Measurements from ENCODE around the gene UBL3.

UBL3 gene

DNA sequence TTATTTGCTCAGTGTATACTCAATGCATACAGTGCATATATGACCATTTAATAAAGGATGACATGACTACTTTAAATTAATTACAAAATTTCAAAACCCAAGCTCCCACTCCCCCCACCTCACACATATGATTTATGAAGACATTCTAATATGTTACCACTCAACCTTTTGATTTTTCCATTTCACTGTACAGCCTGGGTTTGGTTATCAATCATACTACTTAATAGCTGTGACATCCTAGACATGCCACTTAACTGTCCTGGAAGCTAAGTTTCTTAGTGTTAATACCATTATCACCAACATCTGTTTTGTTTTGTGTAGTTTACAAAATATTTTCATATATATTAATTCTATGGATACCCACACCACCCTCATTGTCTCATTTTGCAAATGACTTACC is 42.2 kb downstream of the UBL3 start:
- no peak for DNase-seq (ENCODE audit: low read depth)

DNA sequence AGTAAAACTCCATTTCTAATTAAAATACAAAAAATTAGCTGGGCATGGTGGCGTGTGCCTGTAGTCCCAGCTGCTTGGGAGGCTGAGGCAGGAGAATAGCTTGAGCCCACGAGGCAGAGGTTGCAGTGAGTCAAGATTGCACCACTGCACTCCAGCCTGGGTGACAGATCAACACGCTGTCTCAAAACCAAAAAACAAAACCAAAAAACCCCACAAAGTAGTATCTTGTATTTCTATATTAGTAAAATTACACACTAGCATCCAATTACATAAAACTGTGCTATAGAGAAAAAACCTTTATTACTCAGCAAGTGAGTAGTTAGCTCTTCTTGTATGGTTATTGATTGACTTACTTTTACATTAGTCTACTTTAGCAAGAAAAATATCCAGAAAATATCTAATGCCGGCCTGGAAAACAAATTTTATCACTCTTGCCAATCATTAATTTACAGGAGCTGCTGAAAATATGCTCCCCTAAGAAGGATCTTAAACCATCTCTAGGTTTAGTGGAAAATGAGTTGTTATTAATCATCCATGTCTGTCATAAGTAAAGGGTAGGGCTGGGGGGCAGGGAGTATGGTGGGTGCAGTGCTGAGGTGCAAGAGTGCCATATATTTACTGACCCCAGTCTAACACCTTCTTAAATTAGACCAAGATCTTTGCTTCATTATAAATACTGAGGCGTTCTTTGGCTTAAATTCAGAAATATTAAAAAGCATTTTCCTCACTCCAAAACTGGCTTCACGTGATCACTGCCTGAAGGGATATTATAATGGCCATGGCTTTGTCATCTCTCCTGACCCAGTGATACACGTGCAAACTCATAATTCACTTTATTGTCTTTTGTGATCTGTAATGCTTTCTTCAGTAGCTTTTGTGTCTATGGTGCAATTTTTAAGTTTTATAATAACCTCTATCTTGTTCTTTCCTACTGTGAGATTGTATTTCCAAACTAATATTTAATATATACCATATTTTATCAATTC is 44.1 kb downstream of the UBL3 start:
- DNase-seq (ENCODE audit: low read depth) = no peak

DNA sequence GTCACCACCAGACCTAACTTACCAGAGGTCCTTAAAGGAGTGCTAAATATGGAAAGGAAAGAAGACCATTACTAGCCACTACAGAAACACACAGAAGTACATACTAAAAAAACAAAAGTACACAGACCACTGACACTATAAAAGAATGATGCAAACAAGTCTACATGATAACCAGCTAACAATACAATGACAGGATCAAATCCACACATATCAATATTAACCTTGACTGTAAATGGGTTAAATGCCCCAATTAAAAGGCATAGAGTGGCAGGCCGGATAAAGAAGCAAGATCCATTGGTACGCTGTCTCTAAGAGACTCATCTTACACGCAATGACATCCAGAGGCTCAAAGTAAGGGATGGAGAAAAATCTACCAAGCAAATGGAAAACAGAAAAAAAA is 47.2 kb downstream of the UBL3 start:
- no peak for DNase-seq (ENCODE audit: low read depth)

DNA sequence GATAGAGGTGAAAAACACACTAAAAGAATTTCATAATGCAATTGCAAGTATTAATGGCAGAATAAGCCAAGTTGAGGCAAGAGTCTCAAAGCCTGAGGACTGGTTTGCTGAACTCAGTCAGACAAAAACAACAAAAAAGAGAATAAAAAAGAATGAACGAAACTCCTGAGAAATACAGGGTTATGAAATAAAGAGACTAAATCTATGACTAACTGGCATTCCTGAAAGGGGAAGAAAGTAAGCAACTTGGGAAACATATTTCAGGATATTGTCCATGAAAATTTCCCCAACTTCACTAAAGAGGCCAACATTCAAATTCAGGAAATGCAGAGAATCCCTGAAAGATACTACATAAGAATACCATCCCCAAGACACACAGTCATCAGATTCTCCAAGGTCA is 47.8 kb downstream of the UBL3 start:
- DNase-seq (ENCODE audit: low read depth) = no peak

DNA sequence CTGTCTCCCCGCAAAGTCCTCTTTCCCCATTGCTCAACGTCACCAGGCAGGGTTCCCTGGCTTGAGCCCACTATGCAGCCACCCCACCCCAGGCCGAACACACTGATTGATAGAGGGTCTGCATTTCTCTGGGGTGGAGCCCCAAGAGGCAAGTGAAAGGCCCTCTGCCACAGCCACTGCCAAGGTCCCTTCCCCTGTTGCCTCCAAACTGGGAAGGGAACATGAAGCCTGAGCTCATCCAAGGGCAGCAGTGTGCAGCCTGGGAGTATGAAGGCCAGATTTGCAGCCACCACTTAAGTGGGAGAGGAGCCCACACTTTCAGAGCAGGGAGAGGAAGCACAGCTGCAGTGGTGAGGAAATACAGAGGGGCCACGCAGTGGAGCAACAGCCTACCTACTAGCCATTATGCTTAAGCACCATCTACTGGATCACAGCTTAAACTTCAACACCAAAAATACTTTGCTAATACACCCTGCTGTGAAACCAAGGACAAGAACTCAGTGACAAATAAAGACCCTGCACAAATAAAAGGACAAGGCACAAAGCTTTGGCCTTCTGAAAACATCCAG is 48.6 kb downstream of the UBL3 start:
- no peak for DNase-seq (ENCODE audit: low read depth)

DNA sequence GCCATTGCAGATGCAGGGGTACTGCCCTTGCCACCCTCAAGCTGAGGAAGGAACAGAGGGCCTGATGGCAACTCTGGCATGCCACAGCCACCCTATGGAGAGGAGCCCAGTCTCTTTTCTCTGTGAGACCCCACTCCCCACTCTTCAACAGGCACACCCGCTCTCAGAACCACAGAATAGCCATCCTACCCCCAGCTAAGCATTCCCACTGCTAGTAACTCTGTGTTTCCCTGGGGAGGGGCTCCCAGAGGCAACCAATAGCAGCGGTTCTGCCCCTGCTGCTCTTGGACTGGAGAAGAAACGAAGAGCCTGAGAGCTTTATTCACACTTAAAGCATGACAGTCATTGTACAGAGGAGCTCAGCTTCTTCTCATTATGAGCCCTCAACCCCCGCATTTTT is 49.3 kb downstream of the UBL3 start:
- no peak for DNase-seq (ENCODE audit: low read depth)

DNA sequence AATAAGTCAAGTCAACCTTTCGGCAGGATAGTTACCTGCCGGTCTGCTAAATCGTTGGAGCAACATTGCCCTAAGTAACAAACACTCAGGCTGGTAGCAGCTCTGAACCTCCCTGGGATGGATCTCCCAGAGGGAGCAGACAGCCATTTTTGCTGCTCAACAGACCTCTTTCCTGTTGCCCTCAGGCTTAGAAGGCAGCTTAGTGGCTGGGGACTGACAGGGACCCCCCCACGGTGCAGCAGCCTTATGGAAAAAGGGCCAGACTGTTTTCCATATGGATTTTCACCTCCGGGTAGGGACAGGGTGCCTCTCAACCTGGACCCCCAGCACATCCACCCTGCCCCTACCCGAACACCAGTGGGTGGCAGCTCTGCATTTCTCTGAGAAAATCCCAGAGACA is 49.7 kb downstream of the UBL3 start:
- no peak for DNase-seq (ENCODE audit: low read depth)

DNA sequence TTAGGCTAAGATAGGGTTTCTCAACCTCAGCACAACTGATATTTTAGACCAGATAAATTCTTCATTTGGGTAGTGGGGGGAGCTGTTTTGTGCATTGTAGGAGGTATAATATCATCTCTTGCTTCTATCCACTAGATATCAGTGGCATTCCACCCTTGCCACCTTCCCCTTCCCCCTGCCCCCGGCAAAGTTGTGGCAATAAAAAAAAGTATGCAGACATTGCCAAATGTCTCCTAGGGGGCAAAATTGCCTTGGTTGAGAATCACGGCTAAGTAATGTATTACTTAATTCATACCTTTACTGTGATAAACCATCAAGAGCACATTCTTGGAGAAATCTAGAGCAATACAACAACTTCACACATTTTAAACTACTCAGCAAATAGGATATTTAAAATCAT is 51.4 kb downstream of the UBL3 start:
- DNase-seq (ENCODE audit: low read depth) = no peak

DNA sequence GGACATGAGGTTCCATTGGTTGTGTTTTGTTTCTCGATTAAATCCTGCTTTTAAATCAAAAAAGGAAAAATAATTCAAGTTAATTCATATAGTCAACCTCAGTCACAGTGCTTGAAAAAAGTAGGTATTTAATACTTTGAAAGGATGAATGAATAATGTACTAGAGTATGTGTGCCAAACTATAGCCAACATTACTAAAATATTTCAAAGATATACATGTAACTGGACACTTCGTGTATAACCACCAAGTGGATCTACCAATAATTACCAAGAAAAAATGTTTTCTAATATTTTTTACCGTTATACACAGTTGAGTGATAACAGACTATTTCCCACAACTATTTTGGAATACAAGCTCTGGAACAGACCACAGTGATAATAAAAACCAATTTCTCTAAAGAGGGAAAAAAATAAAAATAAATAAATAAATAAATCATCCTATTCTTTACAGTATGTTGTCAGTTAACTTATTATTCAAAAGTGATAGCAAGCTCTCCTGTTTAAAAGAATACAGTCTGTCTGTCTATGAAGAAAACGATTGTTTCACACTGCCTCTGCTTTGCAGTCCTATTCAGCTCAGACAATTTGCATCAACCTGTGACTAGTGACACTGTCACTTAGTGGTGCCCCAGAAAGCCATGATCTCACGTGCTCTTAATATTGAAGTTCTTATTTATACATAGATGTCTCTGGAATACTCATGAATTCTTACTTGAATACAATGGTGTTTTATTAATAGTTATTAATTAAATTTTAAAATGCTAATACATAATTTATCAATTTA is 58.2 kb downstream of the UBL3 start:
- no peak for DNase-seq (ENCODE audit: low read depth)

DNA sequence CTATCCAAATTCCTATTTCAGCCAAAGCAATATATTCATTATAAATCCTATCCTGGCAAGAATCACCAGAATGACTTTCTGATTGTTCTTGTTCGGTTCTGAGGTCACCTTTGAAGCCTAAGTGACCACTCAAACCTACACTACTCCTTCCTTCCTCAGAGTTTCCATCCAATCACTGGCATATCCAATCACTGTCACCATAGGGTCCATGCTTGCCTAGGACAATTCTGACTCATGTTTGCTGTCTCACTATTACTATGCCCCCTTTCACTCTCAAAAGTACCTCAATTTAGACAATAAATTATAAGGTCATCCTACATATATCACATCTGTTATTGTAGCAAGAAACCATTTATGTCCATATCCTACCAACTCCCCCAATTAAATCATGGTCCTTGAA is 58.9 kb downstream of the UBL3 start:
- DNase-seq (ENCODE audit: low read depth) = no peak

DNA sequence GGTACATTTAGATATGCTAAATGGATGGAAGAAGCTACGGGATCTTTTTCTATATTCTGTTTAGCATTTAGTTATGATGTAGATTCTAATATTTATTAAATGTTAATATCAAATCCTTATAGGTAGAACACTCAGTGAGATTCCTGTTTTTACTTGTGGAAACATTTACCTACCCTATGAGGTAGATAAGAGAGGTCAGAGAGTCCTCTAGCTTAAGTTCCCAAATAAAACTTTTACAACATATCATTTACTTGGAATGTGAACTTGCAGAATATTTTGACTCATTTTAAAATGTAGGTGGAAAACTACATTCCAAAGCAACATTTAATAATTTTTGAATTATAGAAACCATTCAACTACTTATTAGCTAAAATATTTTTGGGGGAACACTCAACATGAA is 63.7 kb downstream of the UBL3 start:
- DNase-seq (ENCODE audit: low read depth) = no peak

DNA sequence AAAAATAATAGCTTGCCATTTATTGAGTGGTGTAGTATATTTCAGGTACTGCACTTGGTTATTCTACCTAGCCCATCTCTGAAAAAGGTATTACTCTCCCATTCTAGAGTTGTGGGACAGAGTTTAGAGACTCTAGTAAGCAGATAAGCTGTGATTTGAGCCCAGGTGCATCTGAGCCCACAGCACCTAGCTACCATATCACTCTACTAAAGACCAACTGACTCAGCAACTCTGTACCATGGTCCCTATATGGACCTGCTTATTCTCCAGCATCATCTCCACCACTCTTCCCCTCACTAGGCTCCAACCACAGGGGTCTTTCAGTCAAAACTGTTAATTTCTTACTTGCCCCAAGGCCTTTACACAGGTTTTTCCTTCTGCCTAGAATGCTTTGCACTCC is 64.4 kb downstream of the UBL3 start:
- no peak for DNase-seq (ENCODE audit: low read depth)

DNA sequence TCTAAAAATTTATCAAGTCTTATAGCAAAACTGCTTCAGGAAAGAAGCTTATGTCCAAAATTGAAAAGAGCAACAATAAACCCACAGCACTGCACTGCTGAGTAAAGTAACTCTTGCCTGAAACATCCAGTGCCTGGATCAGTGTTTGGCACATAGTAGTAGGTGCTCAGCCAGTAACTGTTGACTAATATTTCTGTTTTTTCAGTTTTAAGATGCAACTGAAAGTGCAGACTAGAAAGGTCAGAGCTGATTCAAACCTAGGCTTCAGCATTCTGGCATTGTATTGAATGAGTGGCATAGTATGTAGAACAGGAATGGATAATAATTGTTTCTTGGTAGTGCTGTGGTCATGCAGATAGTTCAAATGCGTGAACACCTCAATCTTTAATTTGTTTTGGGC is 67.6 kb downstream of the UBL3 start:
- no peak for DNase-seq (ENCODE audit: low read depth)

DNA sequence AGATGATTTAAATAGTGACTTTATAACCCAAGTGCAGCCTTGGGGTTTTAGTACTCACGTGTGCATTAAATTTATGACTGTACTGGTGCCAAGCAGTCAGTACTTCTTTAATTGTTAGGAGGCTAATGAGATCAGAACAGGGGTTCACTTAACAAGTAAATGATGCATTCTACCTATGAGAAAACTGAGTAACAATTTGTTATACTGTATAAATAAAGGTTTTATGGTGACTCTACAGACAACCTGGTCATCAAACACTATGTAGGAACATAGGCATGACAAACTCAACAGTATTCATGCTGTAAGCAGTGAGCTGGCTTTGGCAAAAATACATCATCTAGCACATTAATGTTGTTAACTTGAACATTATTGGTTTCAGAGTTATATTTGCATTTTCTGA is 75.6 kb downstream of the UBL3 start:
- no peak for DNase-seq (ENCODE audit: low read depth)

DNA sequence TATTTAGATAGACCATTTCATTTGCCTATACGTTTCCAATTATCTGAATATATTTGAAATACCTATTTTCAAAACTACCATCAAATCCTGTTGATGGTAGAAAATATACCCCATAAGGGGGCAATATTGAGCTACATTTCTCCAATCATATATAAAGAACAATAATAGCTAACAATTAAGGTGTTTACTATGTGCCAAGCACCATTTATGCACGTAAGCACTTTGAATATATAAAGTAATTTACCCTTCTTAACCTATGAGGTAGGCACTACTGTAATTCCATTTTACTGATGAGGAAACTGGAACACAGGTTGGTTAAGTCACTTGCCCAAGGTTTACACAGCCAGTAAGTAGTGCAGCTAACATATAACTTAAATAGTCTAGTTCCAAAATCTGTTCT is 79.2 kb downstream of the UBL3 start:
- no peak for DNase-seq (ENCODE audit: low read depth)

DNA sequence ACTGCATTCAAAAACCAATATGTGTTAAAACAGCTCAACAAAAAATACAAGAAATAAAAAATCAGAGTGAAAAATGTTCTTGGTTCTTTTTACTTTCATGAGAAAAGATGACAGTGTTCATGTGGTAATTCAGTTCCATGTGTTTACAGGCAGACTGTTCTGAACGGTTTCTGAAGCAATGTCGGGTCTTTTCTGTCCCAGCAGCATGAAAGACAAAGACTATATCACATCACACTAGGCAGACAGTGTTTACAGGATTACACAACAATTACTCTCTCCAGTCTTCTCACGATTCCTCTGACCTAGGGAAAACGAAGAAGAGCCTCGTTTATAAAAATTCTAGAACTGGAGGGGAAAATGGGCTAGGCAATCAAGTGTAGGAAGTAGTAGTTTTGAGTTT is 83.4 kb downstream of the UBL3 start:
- no peak for DNase-seq (ENCODE audit: low read depth)

DNA sequence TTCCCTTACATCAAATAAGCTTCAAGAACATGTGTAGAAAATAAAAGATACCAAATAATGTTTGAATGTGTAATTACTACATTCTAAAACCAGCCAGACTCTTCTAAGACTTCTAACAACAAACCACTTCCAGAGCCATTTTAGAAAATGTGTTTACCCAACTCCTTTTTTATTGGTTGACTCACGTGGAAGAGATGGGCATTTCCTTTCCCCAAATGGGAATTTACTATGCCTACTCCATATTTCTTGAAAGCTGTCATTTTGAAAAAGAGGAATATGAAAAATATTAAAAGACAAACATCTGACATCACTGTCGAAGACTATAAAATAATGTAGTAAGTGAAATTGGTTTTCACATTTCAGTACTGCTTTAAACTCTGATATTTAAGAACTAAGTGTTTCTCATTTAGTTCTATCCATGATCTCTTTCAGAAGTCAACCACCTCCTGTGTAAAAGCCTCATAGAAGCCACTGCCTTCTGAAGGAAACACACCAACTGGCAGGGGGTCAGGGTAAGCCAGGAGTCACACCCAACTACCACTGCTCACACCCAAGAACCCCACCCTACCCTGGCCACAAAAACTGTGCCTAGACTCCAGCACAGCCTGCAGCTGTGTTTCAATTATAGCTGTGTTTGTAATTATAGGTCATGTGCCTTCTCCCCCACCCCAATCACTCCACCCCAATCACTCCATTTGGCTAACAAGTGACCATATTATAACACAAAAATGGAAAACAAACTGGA is 86.8 kb downstream of the UBL3 start:
- no peak for DNase-seq (ENCODE audit: low read depth)

DNA sequence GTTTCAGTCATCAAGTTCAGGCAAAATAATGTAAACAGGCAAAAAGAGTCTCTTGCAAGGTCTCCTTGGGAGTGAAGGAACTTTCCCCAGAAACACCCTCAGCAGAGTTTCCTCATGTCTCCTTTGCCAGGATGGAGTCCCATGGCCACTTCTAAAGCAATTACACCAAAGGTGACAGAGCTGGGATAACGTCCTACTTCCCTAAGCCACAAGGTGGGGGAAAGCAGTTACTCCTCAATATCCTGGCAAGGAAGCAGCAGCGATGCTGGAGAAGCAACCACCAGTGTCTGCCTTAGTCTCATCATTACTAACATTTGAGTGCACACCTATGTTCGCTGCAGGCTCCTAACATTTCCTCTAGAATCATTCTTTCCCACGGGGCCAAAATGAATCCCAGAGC is 88.6 kb downstream of the UBL3 start:
- DNase-seq (ENCODE audit: low read depth) = no peak

DNA sequence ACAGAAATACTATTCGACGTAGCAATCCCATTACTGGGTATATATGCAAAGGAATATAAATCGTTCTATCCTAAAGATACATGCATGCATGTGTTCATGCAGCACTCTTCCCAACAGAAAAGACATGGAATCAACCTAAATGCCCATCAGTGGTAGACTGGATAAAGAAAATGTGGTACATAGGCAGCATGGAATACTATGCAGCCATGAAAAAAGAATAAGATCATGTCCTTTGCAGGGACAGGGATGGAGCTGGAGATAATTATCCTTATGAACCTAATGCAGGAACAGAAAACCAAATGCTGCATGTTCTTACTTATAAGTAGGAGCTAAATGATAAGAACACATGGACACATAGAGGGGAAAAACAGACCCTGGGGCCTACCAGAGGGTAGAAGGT is 89.3 kb downstream of the UBL3 start:
- no peak for DNase-seq (ENCODE audit: low read depth)

DNA sequence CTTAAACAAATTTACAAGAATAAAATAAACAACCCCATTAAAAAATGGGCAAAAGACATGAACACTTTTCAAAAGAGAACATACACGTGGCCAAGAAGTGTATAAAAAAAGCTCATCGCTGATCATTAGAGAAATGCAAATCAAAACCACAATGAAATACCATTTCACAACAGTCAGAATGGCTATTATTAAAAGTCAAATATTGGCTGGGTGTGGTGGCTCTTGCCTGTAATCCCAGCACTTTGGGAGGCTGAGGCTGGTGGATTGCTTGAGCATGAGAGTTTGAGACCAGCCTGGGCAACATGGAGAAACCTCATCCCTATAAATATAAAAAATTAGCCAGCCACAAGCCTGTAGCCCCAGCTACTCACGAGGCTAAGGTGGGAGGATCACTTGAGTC is 89.9 kb downstream of the UBL3 start:
- DNase-seq (ENCODE audit: low read depth) = no peak

DNA sequence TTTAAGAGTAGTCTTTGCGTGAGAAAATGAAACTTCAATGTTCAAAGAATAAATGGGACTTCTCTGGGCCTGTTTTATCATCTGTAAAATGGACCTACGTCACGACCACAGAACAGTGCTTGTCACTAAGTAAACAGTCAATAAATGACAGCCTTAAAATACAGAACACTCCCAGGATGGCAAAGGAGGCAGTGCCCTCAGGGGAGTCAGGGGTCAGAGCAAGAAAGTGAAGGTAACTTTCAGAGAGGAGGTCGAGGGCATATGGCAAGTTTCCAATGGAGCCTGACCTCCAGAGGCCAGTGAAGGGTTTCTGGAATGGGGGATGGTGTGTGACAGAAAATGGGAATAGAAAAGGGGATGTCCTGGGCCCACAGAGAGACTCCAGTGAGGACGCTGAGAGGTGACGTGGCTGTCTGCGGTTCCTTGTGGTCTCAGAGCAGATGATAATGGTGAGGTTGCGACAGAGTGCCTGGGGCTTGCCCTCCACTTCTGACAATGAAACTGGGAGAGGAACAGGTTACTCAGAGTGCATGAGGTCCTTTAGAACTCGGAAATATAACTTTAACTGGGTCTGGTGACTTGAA is 91.8 kb downstream of the UBL3 start:
- DNase-seq (ENCODE audit: low read depth) = peak; percentile 29

DNA sequence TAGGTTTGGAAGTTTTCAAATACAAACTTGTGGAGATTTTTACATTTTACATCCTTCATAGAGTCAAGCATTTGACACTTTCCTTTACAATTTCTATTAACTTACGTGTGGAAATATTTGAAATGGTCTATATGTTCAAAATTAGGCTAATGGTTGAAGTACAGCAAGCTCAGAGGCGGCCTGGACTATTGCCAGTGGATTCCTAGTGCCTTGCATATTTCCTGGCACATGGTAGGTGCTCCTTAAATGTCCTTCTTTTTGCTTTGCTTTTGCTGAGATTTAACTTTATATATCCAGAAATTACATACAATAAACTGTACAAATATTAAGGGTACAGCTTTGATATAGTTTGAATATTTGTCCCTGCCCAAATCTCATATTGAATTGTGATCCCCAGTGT is 93.9 kb downstream of the UBL3 start:
- DNase-seq (ENCODE audit: low read depth) = no peak

All from stimulated activated CD8-positive, alpha-beta memory T cell treated with anti-CD3 and anti-CD28 coated beads, Interleukin-15, amount 100 ng/mL, for 1 hour (primary cell).